HCT116 (cell line): ENCODE results near the gene RPL13. TPM values are rescaled to one million over a fixed set of nuclear protein-coding genes. Genes with fewer than 3 reads are reported as not detected.

Experiments used
- total RNA-seq: library from RNA; stranded (reverse); gene quantifications from one replicate; pipeline ENCODE4 v1.2.1, GENCODE V29; 2021; ENCODE audit not compliant: unreplicated experiment

Gene RPL13
- total RNA-seq, 1 experiment from 2014 or later, result 4,404 TPM

Other genes starting within 250 kb of the RPL13 start
- 266 TPM for gene ANKRD11, start 70.1 kb upstream of the RPL13 start, total RNA-seq
- gene SPG7, start 52.3 kb upstream of the RPL13 start, total RNA-seq, result 116 TPM
- gene CPNE7, start 15.1 kb downstream of the RPL13 start, total RNA-seq, result 201 TPM
- 1.1 TPM for gene DPEP1, start 53.0 kb downstream of the RPL13 start, total RNA-seq
- 158 TPM for gene CHMP1A, start 97.0 kb downstream of the RPL13 start, total RNA-seq
- 24.9 TPM for gene SPATA33, start 97.2 kb downstream of the RPL13 start, total RNA-seq
- 165 TPM for gene CDK10, start 126.0 kb downstream of the RPL13 start, total RNA-seq
- 50.5 TPM for gene SPATA2L, start 141.0 kb downstream of the RPL13 start, total RNA-seq
- gene VPS9D1, start 160.2 kb downstream of the RPL13 start, total RNA-seq, result 4.2 TPM
- 49.9 TPM for gene ZNF276, start 160.9 kb downstream of the RPL13 start, total RNA-seq